ENCODE results near the gene JAKMIP1. TPM values are rescaled to one million over a fixed set of nuclear protein-coding genes. Genes with fewer than 3 reads are reported as not detected.

The JAKMIP1 gene
- total and polyA plus RNA-seq, 5 donors from 2014 or later = 18.7 to 39.7 (median 32.6) TPM

- no peak for ATAC-seq (ENCODE audit: low read depth in 2 of 2)
- H3K4me1 ChIP-seq (ENCODE audit: control insufficient read depth, insufficient read depth, low read length, poor library complexity, severe bottlenecking) = peaks cover 12% of the 10 kb centered on the region
- no peak overlapping the region for H3K27ac ChIP-seq (ENCODE audit: insufficient read depth, low read length, poor library complexity, severe bottlenecking)
- Mint-ChIP-seq H3K36me3 (peaks cover 5% of the 10 kb centered on the region), H3K27ac (no peak overlapping the region), H3K4me1 (peaks cover 10 to 33% (median 17%) of the 10 kb centered on the region in 4 donors), H3K27me3 (no peaks in the 10 kb centered on the region), H3K4me3 (no peak overlapping the region), H3K9me3 (peaks cover 0 to 2% (median 0%) of the 10 kb centered on the region in 7 donors)
- H3K9me3 ChIP-seq (ENCODE audit: control insufficient read depth in 2 of 2, low read length in 2 of 2) = no peaks in the 10 kb centered on the region
- no peak for DNase-seq
- no peaks in the 10 kb centered on the region for H3K27me3 ChIP-seq (ENCODE audit: control insufficient read depth, insufficient read depth, low read length)
- H3K36me3 ChIP-seq (ENCODE audit: control insufficient read depth, insufficient read depth, low read length) = no peaks in the 10 kb centered on the region
- H3K4me3 ChIP-seq (ENCODE audit: low read depth, low read length) = no peak overlapping the region
Observed at GRCh38 chr4:6132716-6133115, 67.6 kb downstream of the JAKMIP1 start.

- Histone ChIP-seq H3K4me3 (ENCODE audit: low read depth, low read length) (no peak overlapping the region), H3K4me1 (ENCODE audit: control insufficient read depth, insufficient read depth, low read length, poor library complexity, severe bottlenecking) (no peaks in the 10 kb centered on the region), H3K36me3 (ENCODE audit: control insufficient read depth, insufficient read depth, low read length) (no peaks in the 10 kb centered on the region), H3K27me3 (ENCODE audit: control insufficient read depth, insufficient read depth, low read length) (no peaks in the 10 kb centered on the region), H3K27ac (ENCODE audit: insufficient read depth, low read length, poor library complexity, severe bottlenecking) (no peak overlapping the region), H3K9me3 (ENCODE audit: control insufficient read depth in 2 of 2, low read length in 2 of 2) (no peaks in the 10 kb centered on the region)
- ATAC-seq (ENCODE audit: low read depth in 2 of 2) = no peak
- Mint-ChIP-seq H3K27me3 (no peaks in the 10 kb centered on the region), H3K27ac (no peak overlapping the region), H3K9me3 (no peaks in the 10 kb centered on the region), H3K36me3 (peaks cover 5% of the 10 kb centered on the region), H3K4me1 (peaks cover 2 to 16% (median 6%) of the 10 kb centered on the region in 4 donors), H3K4me3 (no peak overlapping the region)
- no peak for DNase-seq
Observed at GRCh38 chr4:6128221-6128850, 72.0 kb downstream of the JAKMIP1 start.

GRCh38 chr4:6126971-6127745 is 73.2 kb downstream of the JAKMIP1 start:
- DNase-seq (no peak), ATAC-seq (ENCODE audit: low read depth in 2 of 2) (no peak)
- no peak overlapping the region for H3K27ac Mint-ChIP-seq
- H3K27ac ChIP-seq (ENCODE audit: insufficient read depth, low read length, poor library complexity, severe bottlenecking) = no peak overlapping the region
- H3K27me3 ChIP-seq (ENCODE audit: control insufficient read depth, insufficient read depth, low read length) = no peaks in the 10 kb centered on the region
- peaks cover 5% of the 10 kb centered on the region for H3K36me3 Mint-ChIP-seq
- no peaks in the 10 kb centered on the region for H3K36me3 ChIP-seq (ENCODE audit: control insufficient read depth, insufficient read depth, low read length)
- no peaks in the 10 kb centered on the region for H3K9me3 ChIP-seq (ENCODE audit: control insufficient read depth in 2 of 2, low read length in 2 of 2)
- no peaks in the 10 kb centered on the region for H3K9me3 Mint-ChIP-seq
- no peak overlapping the region for H3K4me3 Mint-ChIP-seq
- peaks cover 2 to 16% (median 5%) of the 10 kb centered on the region in 4 donors for H3K4me1 Mint-ChIP-seq
- H3K4me3 ChIP-seq (ENCODE audit: low read depth, low read length) = no peak overlapping the region
- no peaks in the 10 kb centered on the region for H3K4me1 ChIP-seq (ENCODE audit: control insufficient read depth, insufficient read depth, low read length, poor library complexity, severe bottlenecking)
- H3K27me3 Mint-ChIP-seq = no peaks in the 10 kb centered on the region

- Mint-ChIP-seq H3K27ac (no peak overlapping the region), H3K27me3 (no peaks in the 10 kb centered on the region), H3K4me3 (no peak overlapping the region), H3K36me3 (peaks cover 5% of the 10 kb centered on the region), H3K9me3 (no peaks in the 10 kb centered on the region), H3K4me1 (peaks cover 0 to 11% (median 4%) of the 10 kb centered on the region in 4 donors)
- Histone ChIP-seq H3K4me3 (ENCODE audit: low read depth, low read length) (no peak overlapping the region), H3K36me3 (ENCODE audit: control insufficient read depth, insufficient read depth, low read length) (peaks cover 3% of the 10 kb centered on the region), H3K27me3 (ENCODE audit: control insufficient read depth, insufficient read depth, low read length) (no peaks in the 10 kb centered on the region), H3K4me1 (ENCODE audit: control insufficient read depth, insufficient read depth, low read length, poor library complexity, severe bottlenecking) (no peaks in the 10 kb centered on the region), H3K9me3 (ENCODE audit: control insufficient read depth in 2 of 2, low read length in 2 of 2) (no peaks in the 10 kb centered on the region), H3K27ac (ENCODE audit: insufficient read depth, low read length, poor library complexity, severe bottlenecking) (no peak overlapping the region)
- ATAC-seq (ENCODE audit: low read depth in 2 of 2) (no peak), DNase-seq (peak in 1 of 3 donors; percentile 29)
Observed at GRCh38 chr4:6125103-6125651, 75.2 kb downstream of the JAKMIP1 start.

GRCh38 chr4:6124386-6125102 is 75.8 kb downstream of the JAKMIP1 start:
- peaks cover 3% of the 10 kb centered on the region for H3K36me3 ChIP-seq (ENCODE audit: control insufficient read depth, insufficient read depth, low read length)
- no peaks in the 10 kb centered on the region for H3K9me3 ChIP-seq (ENCODE audit: control insufficient read depth in 2 of 2, low read length in 2 of 2)
- Mint-ChIP-seq H3K36me3 (no peaks in the 10 kb centered on the region), H3K27ac (no peak overlapping the region), H3K27me3 (no peaks in the 10 kb centered on the region), H3K9me3 (no peaks in the 10 kb centered on the region), H3K4me1 (peaks cover 0 to 7% (median 5%) of the 10 kb centered on the region in 4 donors), H3K4me3 (no peak overlapping the region)
- ATAC-seq (ENCODE audit: low read depth in 2 of 2) (no peak), DNase-seq (no peak)
- H3K4me3 ChIP-seq (ENCODE audit: low read depth, low read length) = no peak overlapping the region
- no peaks in the 10 kb centered on the region for H3K4me1 ChIP-seq (ENCODE audit: control insufficient read depth, insufficient read depth, low read length, poor library complexity, severe bottlenecking)
- H3K27me3 ChIP-seq (ENCODE audit: control insufficient read depth, insufficient read depth, low read length) = no peaks in the 10 kb centered on the region
- H3K27ac ChIP-seq (ENCODE audit: insufficient read depth, low read length, poor library complexity, severe bottlenecking) = no peak overlapping the region

GRCh38 chr4:6123976-6124375 is 76.4 kb downstream of the JAKMIP1 start:
- Mint-ChIP-seq H3K27me3 (no peaks in the 10 kb centered on the region), H3K36me3 (no peaks in the 10 kb centered on the region), H3K9me3 (no peaks in the 10 kb centered on the region), H3K4me3 (no peak overlapping the region), H3K4me1 (peaks cover 0 to 6% (median 4%) of the 10 kb centered on the region in 4 donors), H3K27ac (no peak overlapping the region)
- Histone ChIP-seq H3K36me3 (ENCODE audit: control insufficient read depth, insufficient read depth, low read length) (peaks cover 3% of the 10 kb centered on the region), H3K27ac (ENCODE audit: insufficient read depth, low read length, poor library complexity, severe bottlenecking) (no peak overlapping the region), H3K4me3 (ENCODE audit: low read depth, low read length) (no peak overlapping the region), H3K4me1 (ENCODE audit: control insufficient read depth, insufficient read depth, low read length, poor library complexity, severe bottlenecking) (no peaks in the 10 kb centered on the region), H3K27me3 (ENCODE audit: control insufficient read depth, insufficient read depth, low read length) (no peaks in the 10 kb centered on the region), H3K9me3 (ENCODE audit: control insufficient read depth in 2 of 2, low read length in 2 of 2) (no peaks in the 10 kb centered on the region)
- DNase-seq (no peak), ATAC-seq (ENCODE audit: low read depth in 2 of 2) (no peak)

- ATAC-seq (ENCODE audit: low read depth in 2 of 2) (no peak), DNase-seq (no peak)
- H3K4me3 ChIP-seq (ENCODE audit: low read depth, low read length) = no peak overlapping the region
- Mint-ChIP-seq H3K9me3 (no peaks in the 10 kb centered on the region), H3K4me3 (no peak overlapping the region), H3K27ac (no peak overlapping the region), H3K4me1 (peaks cover 0 to 6% (median 4%) of the 10 kb centered on the region in 4 donors), H3K36me3 (no peaks in the 10 kb centered on the region), H3K27me3 (no peaks in the 10 kb centered on the region)
- H3K27ac ChIP-seq (ENCODE audit: insufficient read depth, low read length, poor library complexity, severe bottlenecking) = no peak overlapping the region
- H3K9me3 ChIP-seq (ENCODE audit: control insufficient read depth in 2 of 2, low read length in 2 of 2) = no peaks in the 10 kb centered on the region
- H3K27me3 ChIP-seq (ENCODE audit: control insufficient read depth, insufficient read depth, low read length) = no peaks in the 10 kb centered on the region
- no peaks in the 10 kb centered on the region for H3K4me1 ChIP-seq (ENCODE audit: control insufficient read depth, insufficient read depth, low read length, poor library complexity, severe bottlenecking)
- H3K36me3 ChIP-seq (ENCODE audit: control insufficient read depth, insufficient read depth, low read length) = peaks cover 3% of the 10 kb centered on the region
Observed at GRCh38 chr4:6123541-6123940, 76.8 kb downstream of the JAKMIP1 start.
